ENCODE measurements around the gene CLEC18B. TPM values are rescaled to one million over a fixed set of nuclear protein-coding genes. Genes with fewer than 3 reads are reported as not detected.
A peak's percentile ranks its signal among the peaks of the same experiment; 100 is the strongest.
"Not testable (repeated sequence)": the region's sequence is repeated elsewhere in the genome, so short reads cannot be mapped to it uniquely, and the experiment has no call there.

The CLEC18B gene
- total RNA-seq, result 1.4 and 2.1 TPM in 2 replicates
- long read RNA-seq, result 0 reads

DNA sequence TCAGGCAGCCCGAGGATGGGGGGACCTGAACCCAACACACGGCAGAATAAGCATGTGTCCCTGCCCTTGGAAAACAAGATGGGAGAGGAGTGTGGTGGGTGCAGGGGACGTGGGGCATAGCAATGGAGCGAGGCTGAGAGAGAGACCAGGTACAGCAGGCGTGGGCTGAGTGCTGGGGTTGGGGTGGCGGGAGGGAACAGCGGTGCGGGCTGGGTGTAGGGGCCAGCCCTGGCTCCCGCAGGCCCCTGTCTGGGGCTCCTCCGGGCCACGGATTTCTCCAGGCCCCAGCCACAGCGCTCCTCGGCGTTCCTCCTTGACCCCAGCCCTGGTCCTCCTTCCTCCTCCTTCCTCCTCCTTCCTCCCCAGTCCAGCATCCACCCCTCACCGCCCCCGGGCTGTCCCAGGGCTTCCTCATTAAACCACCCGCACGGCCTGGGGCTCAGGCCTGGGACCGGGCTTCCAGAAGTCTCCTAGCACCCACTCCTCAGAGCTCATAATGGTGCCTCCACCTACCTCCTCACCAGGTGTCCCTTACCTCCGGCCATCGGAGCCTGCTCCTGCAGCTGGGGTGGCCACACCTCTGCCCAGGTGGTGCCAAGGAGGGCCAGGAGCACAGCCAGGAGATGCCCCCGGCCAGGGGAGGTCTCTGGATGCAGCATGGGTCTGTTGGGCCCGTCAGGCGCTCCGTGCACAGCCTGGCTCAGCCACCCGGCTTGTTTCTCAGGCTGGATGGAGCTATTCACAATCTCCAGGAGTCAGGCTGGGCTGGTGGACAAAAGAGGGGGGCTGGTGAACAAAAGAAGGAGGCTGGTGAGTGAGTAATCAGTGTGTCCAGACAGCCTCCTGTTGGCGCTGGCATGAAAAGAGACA is at the start of gene CLEC18B:
TSS of gene CLEC18B (minus strand) at position 867 of the 870 bp plus-strand sequence. CDS start at position 659, 208 bp downstream.
- not testable (repeated sequence) for H3K4me1 Mint-ChIP-seq; H3K27ac Mint-ChIP-seq (ENCODE audit: unreplicated experiment); H3K4me3 Mint-ChIP-seq; DNase-seq (ENCODE audit: low read depth, low spot score); H3K9me3 Mint-ChIP-seq; H3K27me3 Mint-ChIP-seq (ENCODE audit: low read depth); H3K36me3 Mint-ChIP-seq (ENCODE audit: low read depth)

DNA sequence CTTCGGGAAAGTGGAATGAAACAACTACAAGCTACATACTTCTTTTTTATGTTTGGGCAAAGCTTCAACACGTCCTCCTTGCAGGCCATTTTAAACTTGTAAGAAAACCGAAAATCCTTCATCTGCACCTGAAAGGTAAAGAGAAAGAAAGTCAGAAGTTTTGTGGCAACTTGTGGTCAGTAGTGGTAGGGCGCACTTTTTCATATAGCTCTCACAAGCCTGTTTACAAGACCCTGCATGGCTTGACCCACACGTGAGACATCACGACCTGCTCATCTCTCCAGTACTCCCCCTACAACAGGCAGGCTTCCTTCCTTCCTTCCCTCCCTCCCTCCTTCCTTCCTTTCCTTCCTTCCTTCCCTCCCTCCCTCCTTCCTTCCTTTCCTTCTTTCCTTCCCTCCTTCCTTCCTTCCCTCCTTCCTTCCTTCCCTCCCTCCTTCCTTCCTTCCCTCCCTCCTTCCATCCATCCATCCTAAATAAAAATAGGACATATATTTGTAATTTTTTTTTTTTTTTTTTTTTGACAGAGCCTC is 48.7 kb upstream of the CLEC18B start:
- H3K27ac Mint-ChIP-seq (ENCODE audit: unreplicated experiment), result peak overlapping the region; percentile 78
- no peaks in the 10 kb centered on the region for H3K9me3 Mint-ChIP-seq
- TF ChIP-seq, protein P1, sequence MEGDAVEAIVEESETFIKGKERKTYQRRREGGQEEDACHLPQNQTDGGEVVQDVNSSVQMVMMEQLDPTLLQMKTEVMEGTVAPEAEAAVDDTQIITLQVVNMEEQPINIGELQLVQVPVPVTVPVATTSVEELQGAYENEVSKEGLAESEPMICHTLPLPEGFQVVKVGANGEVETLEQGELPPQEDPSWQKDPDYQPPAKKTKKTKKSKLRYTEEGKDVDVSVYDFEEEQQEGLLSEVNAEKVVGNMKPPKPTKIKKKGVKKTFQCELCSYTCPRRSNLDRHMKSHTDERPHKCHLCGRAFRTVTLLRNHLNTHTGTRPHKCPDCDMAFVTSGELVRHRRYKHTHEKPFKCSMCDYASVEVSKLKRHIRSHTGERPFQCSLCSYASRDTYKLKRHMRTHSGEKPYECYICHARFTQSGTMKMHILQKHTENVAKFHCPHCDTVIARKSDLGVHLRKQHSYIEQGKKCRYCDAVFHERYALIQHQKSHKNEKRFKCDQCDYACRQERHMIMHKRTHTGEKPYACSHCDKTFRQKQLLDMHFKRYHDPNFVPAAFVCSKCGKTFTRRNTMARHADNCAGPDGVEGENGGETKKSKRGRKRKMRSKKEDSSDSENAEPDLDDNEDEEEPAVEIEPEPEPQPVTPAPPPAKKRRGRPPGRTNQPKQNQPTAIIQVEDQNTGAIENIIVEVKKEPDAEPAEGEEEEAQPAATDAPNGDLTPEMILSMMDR (conservative IDR thresholded peaks at IDR 0.05), result no peak
- no peak overlapping the region for H3K4me3 Mint-ChIP-seq
- no peaks in the 10 kb centered on the region for H3K27me3 Mint-ChIP-seq (ENCODE audit: low read depth)
- H3K4me1 Mint-ChIP-seq, result no peaks in the 10 kb centered on the region
- H3K36me3 Mint-ChIP-seq (ENCODE audit: low read depth), result peaks cover 9% of the 10 kb centered on the region
- no peak for DNase-seq (ENCODE audit: low read depth, low spot score)

DNA sequence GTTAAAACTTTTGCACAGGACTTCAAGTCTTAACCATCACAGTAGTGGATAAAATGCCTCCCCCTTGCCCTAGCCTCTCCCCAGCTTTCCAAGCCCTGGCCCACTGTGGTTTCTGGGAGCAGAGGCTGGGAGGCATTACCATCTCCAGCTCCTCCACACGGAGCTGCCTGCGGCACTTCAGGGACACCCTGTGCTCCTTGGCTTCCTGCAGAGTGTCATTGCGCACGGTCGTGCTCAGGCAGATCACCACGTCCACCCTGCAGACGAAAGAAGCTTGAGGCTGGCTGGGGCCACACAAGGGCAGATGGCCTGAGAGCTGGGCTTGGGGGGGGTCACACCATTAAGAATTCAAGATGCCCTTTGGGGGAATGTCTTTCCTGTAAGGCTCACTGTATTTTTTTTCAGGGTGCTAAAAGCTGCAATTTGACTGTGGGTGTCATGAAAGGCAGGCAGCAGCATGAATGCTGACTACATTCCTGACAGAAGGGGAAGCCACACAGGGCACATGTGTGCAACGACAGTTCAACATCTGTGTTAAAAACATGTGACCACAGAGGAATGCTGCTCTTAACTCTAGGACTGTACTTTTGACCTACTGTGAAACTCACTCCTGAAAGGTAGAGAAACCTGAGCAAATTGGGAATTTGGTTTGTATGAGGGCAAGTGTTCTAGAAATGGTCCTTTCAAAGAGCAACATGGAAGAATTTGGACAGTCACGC is 47.7 kb upstream of the CLEC18B start:
- Mint-ChIP-seq H3K4me1 (no peaks in the 10 kb centered on the region), H3K9me3 (no peaks in the 10 kb centered on the region), H3K4me3 (no peak overlapping the region), H3K27ac (ENCODE audit: unreplicated experiment) (peak overlapping the region; percentile 15), H3K36me3 (ENCODE audit: low read depth) (peaks cover 15% of the 10 kb centered on the region), H3K27me3 (ENCODE audit: low read depth) (no peaks in the 10 kb centered on the region)
- TF ChIP-seq, protein P1 (conservative IDR thresholded peaks at IDR 0.05), result no peak
- DNase-seq (ENCODE audit: low read depth, low spot score), result no peak

DNA sequence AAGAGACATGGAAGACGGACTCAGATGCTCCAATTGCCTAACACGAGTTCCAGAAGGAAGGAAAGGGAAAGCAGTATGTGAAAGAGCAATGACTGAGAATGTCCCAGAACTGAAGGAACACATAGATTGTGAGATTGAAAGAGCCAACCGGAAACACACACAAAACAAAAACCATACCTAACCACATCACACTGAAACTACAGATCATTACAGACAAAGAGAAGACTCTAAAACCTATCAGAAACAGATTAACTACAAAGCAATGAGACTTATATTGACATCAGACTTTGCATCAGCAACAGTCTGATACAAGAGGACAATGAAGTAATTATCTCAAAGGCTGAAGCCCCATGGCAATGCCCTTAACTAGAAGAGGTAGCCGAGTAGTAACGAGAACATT is 45.6 kb upstream of the CLEC18B start:
- no peak overlapping the region for H3K4me3 Mint-ChIP-seq
- no peak overlapping the region for H3K27ac Mint-ChIP-seq (ENCODE audit: unreplicated experiment)
- H3K27me3 Mint-ChIP-seq (ENCODE audit: low read depth), result no peaks in the 10 kb centered on the region
- TF ChIP-seq, protein P1 (conservative IDR thresholded peaks at IDR 0.05), result no peak
- DNase-seq (ENCODE audit: low read depth, low spot score), result no peak
- no peaks in the 10 kb centered on the region for H3K9me3 Mint-ChIP-seq
- no peaks in the 10 kb centered on the region for H3K4me1 Mint-ChIP-seq
- peaks cover 21% of the 10 kb centered on the region for H3K36me3 Mint-ChIP-seq (ENCODE audit: low read depth)

DNA sequence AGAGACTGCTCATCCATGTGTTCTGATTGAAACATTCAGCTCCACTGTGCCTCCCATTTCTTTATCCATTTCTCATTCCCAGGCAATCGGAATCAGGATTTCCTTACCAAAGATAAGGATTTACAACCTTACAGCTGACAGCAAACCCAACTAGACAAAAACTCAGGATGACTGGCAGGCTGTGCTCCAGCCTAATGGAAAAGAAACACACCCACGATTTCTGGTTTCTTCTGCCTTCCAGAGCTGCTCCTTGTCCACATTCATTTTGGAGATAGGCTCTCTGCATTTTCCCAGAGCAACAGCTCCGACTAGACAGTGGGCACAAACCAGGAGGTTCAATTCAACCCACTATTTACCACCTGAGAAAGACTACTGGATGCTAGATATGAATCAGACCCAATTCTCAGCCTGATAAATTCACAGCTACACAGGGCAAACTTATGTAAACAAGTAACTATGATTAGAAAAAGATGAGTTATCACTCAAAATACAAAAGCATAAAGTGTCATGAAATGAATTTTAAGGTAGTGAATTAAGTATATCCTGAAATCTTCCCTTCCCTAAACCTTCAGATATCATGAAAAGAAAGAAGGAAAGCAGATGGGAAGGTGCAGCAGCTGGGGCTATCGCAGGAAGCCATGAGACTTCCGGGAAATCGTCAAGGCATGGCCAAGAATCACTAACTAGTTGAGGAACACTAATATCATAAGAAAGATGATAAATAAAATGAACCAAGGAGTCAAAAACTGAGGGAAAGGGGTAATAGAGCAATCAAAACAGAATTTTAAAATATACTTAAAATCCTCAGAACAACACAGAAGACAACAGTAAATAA is 44.8 kb upstream of the CLEC18B start:
- Mint-ChIP-seq H3K4me3 (no peak overlapping the region), H3K27ac (ENCODE audit: unreplicated experiment) (no peak overlapping the region), H3K27me3 (ENCODE audit: low read depth) (no peaks in the 10 kb centered on the region), H3K36me3 (ENCODE audit: low read depth) (peaks cover 21% of the 10 kb centered on the region), H3K9me3 (no peaks in the 10 kb centered on the region), H3K4me1 (no peaks in the 10 kb centered on the region)
- DNase-seq (ENCODE audit: low read depth, low spot score), result no peak
- TF ChIP-seq, protein P1 (conservative IDR thresholded peaks at IDR 0.05), result no peak

All from neural crest cell (in vitro differentiated cells).